IMR-90 (cell line): ENCODE data around the gene ARNT2. TPM values are rescaled to one million over a fixed set of nuclear protein-coding genes. Genes with fewer than 3 reads are reported as not detected.

Source experiments
- ATAC-seq: fragments of 200-7000 bp; cut with Tn5 transposase; 2 replicates; pipeline ENCODE4 v1.9.1; 2020; ENCODE audit warnings: low read depth, mild to moderate bottlenecking, moderate library complexity
- BruUV-seq: library from RNA; stranded (reverse); fragments of 400-500 nt; replicated peaks from 2 replicates; lab custom pipeline; 2021; lab: Mats Ljungman, UMichigan
- CTCF ChIA-PET: fragments of 300-600 bp; formaldehyde crosslinking; extraction: SDS; loops from one replicate; lab custom pipeline; 2021; ENCODE audit warnings: antibody characterized with exemption; lab: Yijun Ruan, JAX
- POLR2A ChIA-PET: fragments of 300-600 bp; sonication (Branson Sonifier 250); formaldehyde crosslinking; loops from one replicate; lab custom pipeline; 2022; ENCODE audit warnings: antibody characterized with exemption; ENCODE audit not compliant: unreplicated experiment; lab: Charles Lee
- DNase-seq: peaks from one replicate; pipeline ENCODE4 v3.0.0; 2013
- H2AFZ ChIP-seq: replicated peaks from 2 replicates; pipeline ENCODE3; 2013; ENCODE audit warnings: low read length, mild to moderate bottlenecking; ENCODE audit not compliant: poor library complexity
- H2AK5ac ChIP-seq: 2 replicates; pipeline ENCODE4 v1.6.1; 2013; ENCODE audit warnings: low read depth, low read length, inconsistent platforms
- H2AK9ac ChIP-seq: replicated peaks from 2 replicates; pipeline ENCODE3; 2013; ENCODE audit warnings: mild to moderate bottlenecking, low read depth, low read length, moderate library complexity; ENCODE audit not compliant: poor library complexity
- H2BK120ac ChIP-seq: 2 replicates; pipeline ENCODE4 v1.6.1; 2013; ENCODE audit warnings: low read depth, low read length, inconsistent platforms
- H2BK15ac ChIP-seq: 3 replicates; pipeline ENCODE4 v1.6.1; 2013; ENCODE audit warnings: low read depth, low read length, inconsistent platforms
- H2BK20ac ChIP-seq: 2 replicates; pipeline ENCODE4 v1.6.1; 2013; ENCODE audit warnings: low read depth, mild to moderate bottlenecking, inconsistent platforms, low read length, moderate library complexity
- H2BK5ac ChIP-seq: 2 replicates; pipeline ENCODE4 v1.6.1; 2013; ENCODE audit warnings: mild to moderate bottlenecking, low read depth, low read length, inconsistent platforms; ENCODE audit not compliant: poor library complexity, severe bottlenecking
- H3K14ac ChIP-seq: replicated peaks from 2 replicates; pipeline ENCODE4 v1.6.1; 2013; ENCODE audit warnings: low read depth, low read length, inconsistent platforms
- H3K18ac ChIP-seq: 2 replicates; pipeline ENCODE4 v1.6.1; 2013; ENCODE audit warnings: low read depth, low read length, control low read depth
- H3K23ac ChIP-seq: 2 replicates; pipeline ENCODE4 v1.6.1; 2013; ENCODE audit warnings: low read depth, low read length, inconsistent platforms
- H3K27ac ChIP-seq: 2 replicates; pipeline ENCODE4 v1.5.1; 2013; ENCODE audit warnings: mild to moderate bottlenecking, control low read depth, low read length; ENCODE audit not compliant: insufficient read depth
- H3K27me3 ChIP-seq: 2 replicates; pipeline ENCODE4 v1.6.1; 2013; ENCODE audit warnings: low read length; ENCODE audit not compliant: control insufficient read depth, insufficient read depth
- H3K36me3 ChIP-seq: 2 replicates; pipeline ENCODE4 v1.6.1; 2013; ENCODE audit warnings: low read length, mixed read lengths; ENCODE audit not compliant: control insufficient read depth, insufficient read depth
- H3K4ac ChIP-seq: 2 replicates; pipeline ENCODE4 v1.6.1; 2013; ENCODE audit warnings: low read depth, low read length, inconsistent platforms
- H3K4me1 ChIP-seq: 2 replicates; pipeline ENCODE4 v1.6.1; 2013; ENCODE audit warnings: low read length, mixed read lengths; ENCODE audit not compliant: control insufficient read depth, insufficient read depth
- H3K4me2 ChIP-seq: 2 replicates; pipeline ENCODE4 v1.6.1; 2013; ENCODE audit warnings: low read depth, mild to moderate bottlenecking, control low read depth, low read length, moderate library complexity
- H3K4me3 ChIP-seq: 2 replicates; pipeline ENCODE4 v1.5.1; 2013; ENCODE audit warnings: low read depth, mild to moderate bottlenecking, control low read depth, low read length, moderate library complexity; ENCODE audit not compliant: insufficient read depth
- H3K56ac ChIP-seq: 2 replicates; pipeline ENCODE4 v1.6.1; 2013; ENCODE audit warnings: low read length, inconsistent platforms; ENCODE audit not compliant: insufficient read depth; ENCODE audit errors: extremely low read depth
- H3K79me1 ChIP-seq, 2 experiments: 2 replicates each; pipeline ENCODE4 v1.6.1; 2013; ENCODE audit warnings: low read length in 2 of 2, inconsistent platforms in 1 of 2, low read depth in 1 of 2
- H3K9ac ChIP-seq: 2 replicates; pipeline ENCODE4 v1.6.1; 2013; ENCODE audit warnings: low read depth, low read length, control low read depth
- H3K9me1 ChIP-seq: 2 replicates; pipeline ENCODE4 v1.6.1; 2013; ENCODE audit warnings: low read length, inconsistent platforms; ENCODE audit not compliant: insufficient read depth
- H3K9me3 ChIP-seq: 2 replicates; pipeline ENCODE4 v1.6.1; 2013; ENCODE audit warnings: low read length; ENCODE audit not compliant: control insufficient read depth, insufficient read depth
- H4K20me1 ChIP-seq: 2 replicates; pipeline ENCODE4 v1.6.1; 2013; ENCODE audit warnings: low read length, inconsistent platforms; ENCODE audit not compliant: insufficient read depth
- H4K5ac ChIP-seq: 2 replicates; pipeline ENCODE4 v1.6.1; 2013; ENCODE audit warnings: mild to moderate bottlenecking, low read depth, low read length, control low read depth
- H4K8ac ChIP-seq, 2 experiments: 2 replicates each; pipeline ENCODE4 v1.6.1; 2013; ENCODE audit warnings: low read depth in 2 of 2, low read length in 2 of 2, control low read depth in 1 of 2, inconsistent platforms in 1 of 2
- H4K91ac ChIP-seq: 2 replicates; pipeline ENCODE4 v1.6.1; 2013; ENCODE audit warnings: low read depth, low read length, inconsistent platforms; ENCODE audit not compliant: insufficient read depth
- CEBPB ChIP-seq: IDR thresholded peaks from 2 replicates; pipeline ENCODE4 v1.6.1; 2012; ENCODE audit warnings: low read depth, low read length, improper control_type of control experiment
- CTCF ChIP-seq: conservative IDR thresholded peaks from 2 replicates; pipeline ENCODE4 v1.5.1; 2012; ENCODE audit warnings: mild to moderate bottlenecking, low read depth, low read length, improper control_type of control experiment
- ELK1 ChIP-seq: fragments of 150-350 bp; IDR thresholded peaks from 2 replicates; pipeline ENCODE4 v1.6.1; 2016; ENCODE audit warnings: low read depth, mild to moderate bottlenecking, low read length, moderate library complexity, borderline replicate concordance
- FOS ChIP-seq: fragments of 150-350 bp; IDR thresholded peaks from 2 replicates; pipeline ENCODE4 v1.6.1; 2016; ENCODE audit warnings: low read depth, low read length
- MAFK ChIP-seq: IDR thresholded peaks from 2 replicates; pipeline ENCODE4 v1.6.1; 2012; ENCODE audit warnings: low read depth, low read length, improper control_type of control experiment
- MAZ ChIP-seq: IDR thresholded peaks from 2 replicates; pipeline ENCODE4 v1.6.1; 2012; ENCODE audit warnings: low read depth, mild to moderate bottlenecking, low read length, improper control_type of control experiment, moderate library complexity, borderline replicate concordance
- MXI1 ChIP-seq: IDR thresholded peaks from 2 replicates; pipeline ENCODE4 v1.6.1; 2012; ENCODE audit warnings: low read depth, mild to moderate bottlenecking, low read length, moderate library complexity, borderline replicate concordance
- NFE2L2 ChIP-seq: fragments of 150-350 bp; IDR thresholded peaks from 2 replicates; pipeline ENCODE4 v1.6.1; 2016; ENCODE audit warnings: low read depth, mild to moderate bottlenecking, low read length
- POLR2A ChIP-seq: IDR thresholded peaks from 2 replicates; pipeline ENCODE4 v1.6.1; 2012; ENCODE audit warnings: mild to moderate bottlenecking, low read depth, low read length
- RAD21 ChIP-seq: IDR thresholded peaks from 2 replicates; pipeline ENCODE4 v1.6.1; 2012; ENCODE audit warnings: low read length, improper control_type of control experiment
- RCOR1 ChIP-seq: IDR thresholded peaks from 2 replicates; pipeline ENCODE4 v1.6.1; 2012; ENCODE audit warnings: mild to moderate bottlenecking, low read length, improper control_type of control experiment; ENCODE audit not compliant: insufficient replicate concordance
- SMC3 ChIP-seq: fragments of 150-350 bp; IDR thresholded peaks from 2 replicates; pipeline ENCODE4 v1.6.1; 2016; ENCODE audit warnings: low read depth, mild to moderate bottlenecking, antibody characterized with exemption, low read length, moderate library complexity
- USF2 ChIP-seq: fragments of 150-350 bp; IDR thresholded peaks from 2 replicates; pipeline ENCODE4 v1.6.1; 2017; ENCODE audit warnings: mild to moderate bottlenecking, antibody characterized with exemption, low read length, low read depth
- WGBS, 2 experiments: methylation state at CpG; one replicate each; pipeline versions ENCODE4 v1.1.5 to v1.1.7; 2013; ENCODE audit warnings: missing lambda C conversion rate in 2 of 2; ENCODE audit not compliant: insufficient read length in 1 of 2; ENCODE audit errors: extremely low coverage in 2 of 2; 5-methylcytosine and 5-hydroxymethylcytosine counted together
- dilution Hi-C: fragments of 300-500 bp; cut with HindIII; formaldehyde crosslinking; loops from one replicate; pipeline ENCODE4 v1.14.3; 2018; ENCODE audit warnings: low sequenced_read_pairs; ENCODE audit not compliant: unreplicated experiment
- in situ Hi-C: fragments of 300-500 bp; cut with MboI; formaldehyde crosslinking; loops from 3 replicates; pipeline ENCODE4 v1.14.3; 2019; ENCODE audit warnings: low sequenced_read_pairs, inconsistent platforms, mixed read lengths
- intact Hi-C: fragments of 100-400 bp; cut with micrococcal nuclease; formaldehyde crosslinking; loops from 2 replicates; pipeline ENCODE4 v1.10.0; 2022
- polyA plus RNA-seq, 3 experiments: library from polyadenylated mRNA; depleted of rRNA; stranded (reverse); fragments of >200 nt; gene quantifications; 2 replicates each; pipeline ENCODE4 v1.2.3, GENCODE V29; 2012; ENCODE audit warnings: low replicate concordance in 1 of 3
- total RNA-seq: library from RNA; depleted of rRNA; stranded (reverse); fragments of >200 nt; gene quantifications from 2 replicates; pipeline ENCODE4 v1.2.3, GENCODE V29; 2012

Gene ARNT2
- total and polyA plus RNA-seq, 2 of the 4 experiments (the other 2 are of a cell fraction) = 18.2 to 19.0 TPM

GRCh38 chr15:80584973-80585525, 180.9 kb downstream of the ARNT2 start (continued):
- no peak for TF ChIP-seq NFE2L2

- Histone ChIP-seq H3K4me3 (no peak overlapping the region), H3K79me1 (peaks cover 0 to 27% of the 10 kb centered on the region in 2 experiments; a peak in 2 of 4 replicates), H2AFZ (no peak overlapping the region), H2BK20ac (peak overlapping the region; percentile 61; the same call in 1 of the 2 replicates), H3K56ac (no peak overlapping the region), H2BK5ac (no peak overlapping the region), H4K20me1 (no peaks in the 10 kb centered on the region), H3K4me2 (no peak overlapping the region), H4K8ac (no peak overlapping the region), H3K36me3 (peaks cover 36% of the 10 kb centered on the region), H2AK9ac (no peak overlapping the region), H3K27ac (no peak overlapping the region), H3K18ac (no peak overlapping the region; the same call in 1 of the 2 replicates), H2BK120ac (peak overlapping the region; percentile 25; the same call in 1 of the 2 replicates), H3K9me3 (no peaks in the 10 kb centered on the region), H3K9ac (no peak overlapping the region), H3K4ac (peak overlapping the region; percentile 41), H3K27me3 (no peaks in the 10 kb centered on the region), H3K23ac (no peak overlapping the region), H3K4me1 (peaks cover 19% of the 10 kb centered on the region), H4K91ac (peak overlapping the region; percentile 54; the same call in 1 of the 2 replicates), H2AK5ac (peak overlapping the region; percentile 60; the same call in 1 of the 2 replicates), H4K5ac (peak overlapping the region; percentile 15; the same call in 1 of the 2 replicates), H3K9me1 (peaks cover 37% of the 10 kb centered on the region), H3K14ac (0 out of 2 replicates have a peak overlapping the region, but pooled peaks have one; percentile 17), H2BK15ac (peak overlapping the region; percentile 75; the same call in 2 of the 3 replicates)
- in situ Hi-C loops (no loop called here), intact Hi-C loops (no loop called here), dilution Hi-C loops (no loop called here)
- BruUV-seq = no TSS peak
- DNase-seq = no peak
- WGBS, 2 experiments = no CpG with 5 or more reads among the region's 6 CpGs
- ATAC-seq = no peak
- ChIA-PET CTCF (no interaction called here), POLR2A (no interaction called here)
- TF ChIP-seq RCOR1 (no peak), SMC3 (no peak), USF2 (no peak), MXI1 (no peak), FOS (no peak), MAFK (no peak), ELK1 (no peak), NFE2L2 (no peak), CEBPB (no peak), CTCF (no peak), RAD21 (no peak), POLR2A (no peak), MAZ (no peak)
Observed at GRCh38 chr15:80585544-80586018, 181.4 kb downstream of the ARNT2 start.
